ENCODE measurements around the gene CFAP99. TPM values are rescaled to one million over a fixed set of nuclear protein-coding genes. Genes with fewer than 3 reads are reported as not detected.

CFAP99 gene
- polyA plus RNA-seq, 1 experiment, result not detected

- Histone ChIP-seq H3K27me3 (ENCODE audit: control insufficient read depth, insufficient read depth, low read length) (no peaks in the 10 kb centered on the region), H3K36me3 (ENCODE audit: control insufficient read depth, insufficient read depth, low read length) (peaks cover 1% of the 10 kb centered on the region; the same call in 1 of the 2 replicates), H3K4me3 (ENCODE audit: low read depth, low read length) (no peak overlapping the region)
- TF ChIP-seq, protein P1, sequence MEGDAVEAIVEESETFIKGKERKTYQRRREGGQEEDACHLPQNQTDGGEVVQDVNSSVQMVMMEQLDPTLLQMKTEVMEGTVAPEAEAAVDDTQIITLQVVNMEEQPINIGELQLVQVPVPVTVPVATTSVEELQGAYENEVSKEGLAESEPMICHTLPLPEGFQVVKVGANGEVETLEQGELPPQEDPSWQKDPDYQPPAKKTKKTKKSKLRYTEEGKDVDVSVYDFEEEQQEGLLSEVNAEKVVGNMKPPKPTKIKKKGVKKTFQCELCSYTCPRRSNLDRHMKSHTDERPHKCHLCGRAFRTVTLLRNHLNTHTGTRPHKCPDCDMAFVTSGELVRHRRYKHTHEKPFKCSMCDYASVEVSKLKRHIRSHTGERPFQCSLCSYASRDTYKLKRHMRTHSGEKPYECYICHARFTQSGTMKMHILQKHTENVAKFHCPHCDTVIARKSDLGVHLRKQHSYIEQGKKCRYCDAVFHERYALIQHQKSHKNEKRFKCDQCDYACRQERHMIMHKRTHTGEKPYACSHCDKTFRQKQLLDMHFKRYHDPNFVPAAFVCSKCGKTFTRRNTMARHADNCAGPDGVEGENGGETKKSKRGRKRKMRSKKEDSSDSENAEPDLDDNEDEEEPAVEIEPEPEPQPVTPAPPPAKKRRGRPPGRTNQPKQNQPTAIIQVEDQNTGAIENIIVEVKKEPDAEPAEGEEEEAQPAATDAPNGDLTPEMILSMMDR (IDR thresholded peaks at IDR 0.05; ENCODE audit: insufficient read depth, low read depth, low read length), result no peak
- DNase-seq (ENCODE audit: low read depth), result no peak
- POLR2A ChIA-PET, result no interaction called here
- CTCF ChIA-PET, result interaction anchor here (1.0 kb wide), 1 partner anchor 13 kb away, joined by 3 read pairs; no protein-coding TSS in a partner anchor
Measured at GRCh38 chr4:2484993-2485392, 66.2 kb downstream of the CFAP99 start.

DNA sequence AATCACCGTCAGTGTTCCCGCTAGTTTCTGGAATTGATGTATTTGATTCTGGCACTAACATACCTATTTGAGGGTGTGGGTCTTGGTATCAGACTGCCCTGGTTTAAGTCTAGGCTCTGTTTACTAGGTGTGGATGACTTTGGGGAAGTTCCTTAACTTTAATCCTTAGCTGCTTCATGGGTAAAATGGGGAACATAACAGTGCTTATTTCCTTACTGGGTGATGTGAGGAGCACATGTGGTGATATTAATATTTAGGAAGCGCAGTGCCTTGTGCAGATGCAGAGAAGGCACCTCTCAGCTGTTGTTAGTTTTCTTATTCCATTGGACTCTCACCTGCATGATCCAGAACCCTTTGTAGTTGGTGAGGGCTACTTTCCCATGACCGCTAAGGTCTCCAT, 67.2 kb downstream of the CFAP99 start:
- H3K36me3 ChIP-seq (ENCODE audit: control insufficient read depth, insufficient read depth, low read length), result peaks cover 1% of the 10 kb centered on the region; the same call in 1 of the 2 replicates
- no peak overlapping the region for H3K4me3 ChIP-seq (ENCODE audit: low read depth, low read length)
- ChIA-PET CTCF (no interaction called here), POLR2A (no interaction called here)
- no peak for DNase-seq (ENCODE audit: low read depth)
- TF ChIP-seq, protein P1 (IDR thresholded peaks at IDR 0.05; ENCODE audit: insufficient read depth, low read depth, low read length), result no peak
- H3K27me3 ChIP-seq (ENCODE audit: control insufficient read depth, insufficient read depth, low read length), result no peaks in the 10 kb centered on the region

- DNase-seq (ENCODE audit: low read depth), result no peak
- TF ChIP-seq, protein P1 (IDR thresholded peaks at IDR 0.05; ENCODE audit: insufficient read depth, low read depth, low read length), result no peak
- ChIA-PET POLR2A (no interaction called here), CTCF (no interaction called here)
- Histone ChIP-seq H3K27me3 (ENCODE audit: control insufficient read depth, insufficient read depth, low read length) (no peaks in the 10 kb centered on the region), H3K36me3 (ENCODE audit: control insufficient read depth, insufficient read depth, low read length) (peaks cover 4% of the 10 kb centered on the region; the same call in 1 of the 2 replicates), H3K4me3 (ENCODE audit: low read depth, low read length) (no peak overlapping the region)
Measured at GRCh38 chr4:2486981-2487380, 68.2 kb downstream of the CFAP99 start.

- Histone ChIP-seq H3K4me3 (ENCODE audit: low read depth, low read length) (no peak overlapping the region), H3K36me3 (ENCODE audit: control insufficient read depth, insufficient read depth, low read length) (peaks cover 6% of the 10 kb centered on the region; the same call in 1 of the 2 replicates), H3K27me3 (ENCODE audit: control insufficient read depth, insufficient read depth, low read length) (no peaks in the 10 kb centered on the region)
- ChIA-PET POLR2A (no interaction called here), CTCF (interaction anchor here (0.6 kb wide), 1 partner anchor 57 kb away, joined by 3 read pairs; no protein-coding TSS in a partner anchor)
- no peak for DNase-seq (ENCODE audit: low read depth)
- TF ChIP-seq, protein P1 (IDR thresholded peaks at IDR 0.05; ENCODE audit: insufficient read depth, low read depth, low read length), result no peak
Measured at GRCh38 chr4:2487632-2488031, 68.9 kb downstream of the CFAP99 start.

DNA sequence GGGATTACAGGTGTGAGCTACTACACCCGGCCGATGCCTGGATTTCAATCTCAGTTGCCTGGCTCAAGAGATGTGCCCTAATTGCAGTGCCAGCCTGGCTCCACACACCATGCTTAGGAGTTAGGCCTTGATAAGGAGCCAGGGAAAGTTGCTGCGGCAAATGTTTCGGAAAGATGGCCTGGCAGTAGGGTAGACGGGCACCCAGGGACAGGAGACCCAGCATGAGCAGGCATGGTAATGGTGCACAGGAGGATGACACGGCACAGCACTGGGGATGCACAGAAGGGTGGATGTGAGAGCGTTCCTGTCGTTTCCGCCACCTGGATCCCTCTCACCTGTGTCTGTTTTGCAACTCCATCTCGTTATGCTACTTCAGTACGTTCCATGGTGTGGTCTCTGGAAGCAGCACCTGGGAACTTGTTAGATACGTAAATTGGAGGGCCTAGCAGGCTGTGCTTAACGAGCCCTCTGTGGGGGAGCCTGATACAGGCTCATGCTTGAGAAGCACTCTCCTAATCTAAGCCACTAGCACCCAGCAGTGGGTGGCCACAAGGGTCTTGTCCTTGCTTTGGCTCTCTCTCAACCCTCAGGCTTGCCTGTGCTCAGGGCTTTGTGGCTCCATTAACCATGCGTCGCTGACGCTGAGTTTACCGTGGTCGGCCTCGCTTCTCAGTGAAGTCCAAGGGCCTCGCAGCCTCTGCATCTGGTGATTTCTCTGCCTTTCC, 70.5 kb downstream of the CFAP99 start:
- peaks cover 6% of the 10 kb centered on the region; the same call in 1 of the 2 replicates for H3K36me3 ChIP-seq (ENCODE audit: control insufficient read depth, insufficient read depth, low read length)
- ChIA-PET CTCF (no interaction called here), POLR2A (no interaction called here)
- no peak for DNase-seq (ENCODE audit: low read depth)
- no peaks in the 10 kb centered on the region for H3K27me3 ChIP-seq (ENCODE audit: control insufficient read depth, insufficient read depth, low read length)
- TF ChIP-seq, protein P1 (IDR thresholded peaks at IDR 0.05; ENCODE audit: insufficient read depth, low read depth, low read length), result no peak
- no peak overlapping the region for H3K4me3 ChIP-seq (ENCODE audit: low read depth, low read length)
